ENCODE results near the gene ZNF804B.

ZNF804B gene

DNA sequence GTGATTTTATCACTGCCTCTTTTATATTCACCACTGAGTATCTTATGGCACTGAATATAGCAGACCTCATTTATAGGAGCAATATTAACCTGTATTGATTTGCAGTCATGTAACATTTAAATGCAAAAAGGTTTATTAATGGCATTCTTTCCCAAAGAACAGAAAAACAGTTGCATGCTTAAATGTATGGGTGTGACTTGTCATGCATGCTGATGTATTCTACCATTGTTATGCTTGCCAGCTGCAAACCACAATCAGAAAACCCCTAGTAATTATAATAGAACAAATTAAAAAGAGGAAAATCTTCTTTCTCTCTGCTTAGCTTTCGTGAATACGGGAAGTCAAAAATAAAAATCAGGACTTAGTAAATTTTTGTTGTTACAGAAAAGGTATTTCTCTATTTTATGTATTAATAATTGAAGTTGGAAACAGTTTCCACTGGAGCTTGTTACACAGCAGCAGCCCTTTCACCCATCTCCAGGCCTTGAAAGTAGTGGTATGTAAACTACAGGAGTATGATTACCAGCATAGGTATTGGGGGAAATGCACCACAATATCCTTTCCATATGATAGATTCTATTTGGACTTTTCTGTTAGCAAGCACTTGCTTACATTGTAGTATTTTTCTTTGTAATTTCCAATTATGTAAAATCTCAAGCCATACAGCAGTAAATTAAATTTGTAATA is 183.5 kb downstream of the ZNF804B start:
- H3K4me3 ChIP-seq (ENCODE audit: low read depth, low read length) = no peak overlapping the region
- no peak for DNase-seq (ENCODE audit: low read depth)

DNA sequence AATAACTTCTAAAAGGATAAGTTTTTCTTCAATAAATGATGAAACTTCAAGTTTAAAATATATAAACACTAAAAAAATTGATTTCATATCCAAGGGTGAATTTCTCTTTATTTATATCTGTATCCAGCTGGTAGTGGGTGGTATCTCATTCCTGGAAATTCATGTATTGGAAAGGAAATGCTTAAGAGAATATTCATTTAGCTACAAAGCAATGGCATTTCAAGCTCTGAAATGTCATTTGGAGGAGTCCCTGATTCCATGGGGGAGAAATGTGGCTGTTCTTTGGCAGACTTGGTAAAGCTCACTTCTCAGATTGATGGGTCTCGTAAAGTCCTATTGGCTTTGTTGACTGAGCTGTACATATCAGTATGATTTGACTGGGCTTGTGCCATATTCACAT is 192.3 kb downstream of the ZNF804B start:
- H3K4me3 ChIP-seq (ENCODE audit: low read depth, low read length) = no peak overlapping the region
- no peak for DNase-seq (ENCODE audit: low read depth)

GRCh38 chr7:88964418-88964817 is 204.9 kb downstream of the ZNF804B start:
- H3K4me3 ChIP-seq (ENCODE audit: low read depth, low read length) = no peak overlapping the region
- no peak for DNase-seq (ENCODE audit: low read depth)

DNA sequence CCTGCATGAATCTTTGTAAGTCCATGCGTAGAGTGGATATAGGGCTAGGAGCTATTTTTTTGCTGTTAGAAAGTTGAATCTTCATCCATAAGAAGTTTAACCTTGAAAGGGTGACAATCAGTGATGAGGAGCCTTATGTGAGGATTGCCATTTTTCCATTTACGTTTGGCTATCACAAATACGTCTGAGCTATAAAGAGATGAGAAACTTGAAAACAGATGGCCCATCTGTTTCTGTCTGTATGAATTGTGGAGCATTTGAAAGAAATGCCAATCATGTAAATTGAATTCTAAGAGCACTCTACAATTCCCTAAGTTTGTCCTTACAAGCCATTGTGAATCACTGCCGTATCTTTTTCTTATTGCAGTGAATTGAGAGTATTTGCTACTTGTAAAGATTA is 205.9 kb downstream of the ZNF804B start:
- H3K4me3 ChIP-seq (ENCODE audit: low read depth, low read length) = no peak overlapping the region
- no peak for DNase-seq (ENCODE audit: low read depth)

DNA sequence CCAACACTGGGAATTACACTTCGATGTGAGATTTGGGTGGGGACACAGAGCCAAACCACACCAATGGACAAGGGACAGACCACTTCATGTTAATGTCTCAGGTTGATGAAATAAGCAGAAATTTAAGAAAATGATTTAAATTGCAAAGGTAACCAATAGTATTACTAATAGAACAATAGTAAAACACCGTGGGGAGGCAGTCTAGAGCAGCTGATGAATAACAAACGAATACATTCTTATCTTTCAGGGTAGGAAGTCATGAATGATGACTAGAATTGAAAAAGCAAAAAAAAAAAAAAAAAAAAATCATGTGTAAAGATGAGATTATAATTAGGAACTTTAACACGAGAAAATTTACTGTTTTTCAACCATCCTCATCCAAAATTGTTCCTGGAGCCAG is 207.9 kb downstream of the ZNF804B start:
- no peak overlapping the region for H3K4me3 ChIP-seq (ENCODE audit: low read depth, low read length)
- no peak for DNase-seq (ENCODE audit: low read depth)

DNA sequence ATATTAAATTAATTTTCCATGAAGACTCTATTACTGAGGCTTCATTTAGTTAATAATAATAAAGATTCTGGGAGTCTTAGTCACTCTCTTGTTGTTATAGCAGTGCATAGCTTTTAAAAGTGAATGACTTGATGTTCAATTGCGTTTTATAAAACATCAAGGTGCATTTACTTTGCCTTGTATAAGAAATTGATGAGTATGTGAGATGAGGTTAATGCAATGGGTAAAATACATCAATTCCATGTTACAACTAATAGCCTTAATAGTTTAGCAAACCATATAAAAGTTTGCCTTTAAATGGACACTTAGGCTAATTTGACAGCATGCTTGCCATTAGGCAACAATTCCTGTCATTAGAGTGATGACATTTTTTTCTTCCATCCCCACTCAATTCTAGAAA is 209.7 kb downstream of the ZNF804B start:
- no peak overlapping the region for H3K4me3 ChIP-seq (ENCODE audit: low read depth, low read length)
- no peak for DNase-seq (ENCODE audit: low read depth)

GRCh38 chr7:88985295-88985694 is 225.8 kb downstream of the ZNF804B start:
- DNase-seq (ENCODE audit: low read depth) = no peak
- no peak overlapping the region for H3K4me3 ChIP-seq (ENCODE audit: low read depth, low read length)

GRCh38 chr7:89001306-89001705 is 241.8 kb downstream of the ZNF804B start:
- no peak overlapping the region for H3K4me3 ChIP-seq (ENCODE audit: low read depth, low read length)
- DNase-seq (ENCODE audit: low read depth) = no peak

DNA sequence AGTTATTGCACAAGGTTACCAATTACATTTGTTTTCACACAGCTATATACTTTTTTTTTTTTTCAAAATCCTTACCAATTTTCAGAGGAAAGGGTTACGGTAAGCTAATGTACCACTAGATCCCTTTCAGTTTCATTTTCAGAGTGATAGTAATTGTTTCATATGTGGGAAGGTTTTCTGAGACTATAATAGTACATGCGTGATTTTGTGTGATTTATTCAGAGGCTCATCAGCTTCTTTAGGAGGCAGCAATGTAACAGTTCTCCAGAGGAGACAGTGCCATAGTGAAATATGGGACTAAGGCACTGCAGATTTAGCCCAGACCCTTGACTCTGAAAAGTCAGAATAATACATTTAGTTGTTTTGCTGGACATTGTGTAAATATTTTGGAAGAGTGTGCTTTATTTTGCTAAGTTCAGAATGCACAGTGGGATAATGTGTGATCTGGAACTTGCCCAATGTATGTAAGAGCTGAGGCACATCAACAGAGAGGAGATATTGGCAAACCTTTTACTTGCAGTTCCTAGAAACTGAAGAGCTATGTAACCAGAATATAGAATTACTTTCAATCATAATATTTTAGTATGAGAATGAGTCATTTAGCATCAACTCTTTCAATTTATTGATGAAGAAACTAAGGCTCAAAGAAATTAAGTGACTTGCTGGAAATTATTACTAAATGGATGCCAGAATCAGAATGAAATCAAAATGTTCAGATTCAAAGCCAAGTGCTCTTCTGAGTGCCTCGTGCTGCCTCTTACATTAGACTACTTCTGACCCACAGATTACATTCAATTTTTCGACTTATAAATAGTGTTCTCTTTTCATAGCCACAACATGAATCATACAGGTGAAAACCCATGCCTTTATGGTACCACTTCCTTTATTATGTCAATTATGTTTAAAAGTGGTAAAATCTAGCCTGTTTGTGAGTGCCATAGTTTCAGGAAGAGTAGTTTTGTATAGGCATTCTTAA is 243.8 kb downstream of the ZNF804B start:
- H3K4me3 ChIP-seq (ENCODE audit: low read depth, low read length) = no peak overlapping the region
- no peak for DNase-seq (ENCODE audit: low read depth)

DNA sequence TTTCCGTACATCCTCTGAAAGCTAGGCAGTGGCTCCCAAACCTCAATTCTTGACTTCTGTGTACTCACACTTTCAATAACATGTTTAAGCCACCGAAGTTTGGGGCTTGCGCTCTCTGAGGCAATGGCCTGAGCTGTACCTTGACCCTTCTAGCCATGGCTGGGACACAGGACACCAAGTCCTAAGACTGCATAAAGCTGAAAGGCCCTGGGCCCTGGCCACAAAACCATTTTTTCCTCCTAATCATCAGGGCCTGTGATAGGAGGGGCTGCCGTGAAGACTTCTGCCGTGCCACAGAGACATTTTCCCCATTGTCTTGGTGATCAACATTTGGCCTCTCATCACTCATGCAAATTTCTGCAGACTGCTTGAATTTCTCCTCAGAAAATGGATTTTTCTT is 252.5 kb downstream of the ZNF804B start:
- no peak overlapping the region for H3K4me3 ChIP-seq (ENCODE audit: low read depth, low read length)
- DNase-seq (ENCODE audit: low read depth) = no peak

DNA sequence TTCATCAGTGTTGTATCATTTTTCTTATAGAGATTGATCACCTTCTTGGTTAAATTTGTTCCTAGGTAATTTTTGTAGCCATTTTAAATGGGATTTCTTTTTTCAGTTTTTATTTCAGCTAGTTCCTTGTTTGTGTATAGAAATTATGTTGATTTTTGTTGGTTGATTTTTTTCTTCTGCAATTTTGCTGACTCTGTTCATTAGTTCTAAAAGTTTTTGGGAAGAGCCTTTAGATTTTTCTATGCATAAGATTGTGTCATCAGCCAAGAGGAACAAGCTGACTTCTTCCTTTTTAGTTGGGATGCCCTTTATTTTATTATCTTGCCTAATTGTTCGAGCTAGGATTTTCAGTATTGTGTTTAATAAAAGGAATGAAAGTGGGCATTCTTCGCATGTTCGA is 258.2 kb downstream of the ZNF804B start:
- no peak overlapping the region for H3K4me3 ChIP-seq (ENCODE audit: low read depth, low read length)
- no peak for DNase-seq (ENCODE audit: low read depth)

- no peak overlapping the region for H3K4me3 ChIP-seq (ENCODE audit: low read depth, low read length)
- DNase-seq (ENCODE audit: low read depth) = no peak
These were observed 262.2 kb downstream of the ZNF804B start for GRCh38 chr7:89021741-89022140.

- DNase-seq (ENCODE audit: low read depth) = no peak
These were observed 263.7 kb downstream of the ZNF804B start for GRCh38 chr7:89023206-89023605.

DNA sequence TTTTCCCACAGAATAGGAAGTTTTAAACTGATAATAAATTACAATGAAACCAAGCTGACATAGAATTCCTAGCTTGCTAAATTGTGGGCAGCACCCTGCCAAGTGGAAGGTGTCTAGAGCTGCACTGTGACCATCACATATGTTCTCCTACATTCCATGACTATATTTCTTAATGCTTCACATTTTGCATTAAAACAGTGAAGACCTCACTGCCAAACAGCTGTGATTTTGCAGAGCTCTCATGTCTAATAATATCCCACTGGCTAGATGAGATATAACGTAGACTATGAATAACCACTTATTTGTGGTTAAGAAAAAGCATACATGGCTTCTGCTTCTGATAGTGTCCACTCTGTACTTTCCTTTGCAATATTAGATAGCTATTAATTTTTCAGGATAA is 264.4 kb downstream of the ZNF804B start:
- no peak overlapping the region for H3K4me3 ChIP-seq (ENCODE audit: low read depth, low read length)
- peak; percentile 3 for DNase-seq (ENCODE audit: low read depth)

More at GRCh38 chr7:89023206-89023605, 263.7 kb downstream of the ZNF804B start:
- H3K4me3 ChIP-seq (ENCODE audit: low read depth, low read length) = no peak overlapping the region

DNA sequence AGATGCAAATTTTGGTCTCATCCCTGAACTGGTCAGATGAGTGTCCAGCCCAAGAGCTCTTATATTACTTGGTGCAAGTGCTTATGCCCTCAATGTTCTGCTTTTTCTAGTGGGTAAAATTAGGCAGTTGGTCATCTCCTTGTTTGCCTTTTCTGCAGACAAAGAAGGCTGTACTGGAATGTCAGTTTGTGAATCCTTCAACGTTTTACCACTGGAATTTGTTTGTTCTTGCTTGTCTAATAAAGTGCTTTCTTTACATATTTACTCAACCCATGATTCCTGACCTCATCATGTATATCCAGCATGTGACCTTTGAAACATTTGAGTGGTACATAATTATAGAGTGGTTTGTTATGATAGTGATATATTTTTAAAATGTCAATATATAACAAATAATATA is 268.3 kb downstream of the ZNF804B start:
- DNase-seq (ENCODE audit: low read depth) = no peak
- H3K4me3 ChIP-seq (ENCODE audit: low read depth, low read length) = no peak overlapping the region

DNA sequence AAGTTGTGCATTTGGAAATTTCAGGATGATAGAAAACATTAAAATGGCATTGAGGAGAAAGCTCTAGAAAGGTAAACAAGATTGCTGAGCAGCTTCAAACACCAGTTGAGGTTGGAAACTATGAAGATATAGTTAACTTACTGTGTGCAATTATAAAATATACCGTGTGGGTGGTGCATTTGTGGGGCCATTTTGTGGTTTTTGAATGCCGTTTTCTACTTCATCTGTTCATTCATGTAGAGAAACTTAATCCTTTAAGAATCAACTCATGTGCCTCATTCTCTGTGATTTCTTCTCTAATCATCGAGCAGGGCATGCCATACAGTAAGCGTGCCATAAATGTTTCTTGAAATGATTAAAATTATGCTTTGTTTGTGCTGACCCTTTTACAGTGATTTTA is 268.8 kb downstream of the ZNF804B start:
- no peak for DNase-seq (ENCODE audit: low read depth)
- no peak overlapping the region for H3K4me3 ChIP-seq (ENCODE audit: low read depth, low read length)

GRCh38 chr7:89029864-89030263 is 270.4 kb downstream of the ZNF804B start:
- DNase-seq (ENCODE audit: low read depth) = no peak
- no peak overlapping the region for H3K4me3 ChIP-seq (ENCODE audit: low read depth, low read length)

DNA sequence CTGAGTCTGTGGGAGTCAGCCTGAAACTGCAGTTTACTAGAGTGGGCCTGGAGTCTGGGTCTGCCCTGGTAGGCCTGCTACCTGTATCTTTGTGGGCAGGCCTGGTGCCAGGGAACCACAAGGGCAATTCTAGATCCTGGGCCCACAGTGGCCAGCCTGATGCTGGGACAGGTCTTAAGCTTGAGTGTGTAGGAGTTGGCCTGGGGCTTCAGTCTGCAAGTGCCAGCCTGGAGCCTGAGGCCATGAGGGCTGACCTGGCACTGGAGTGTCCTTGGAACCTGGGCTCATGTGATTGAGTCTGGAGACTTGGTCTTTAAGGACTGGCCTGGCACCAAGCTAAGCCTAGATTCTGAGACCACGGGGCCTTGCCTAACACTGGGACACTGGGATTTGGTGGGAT is 281.7 kb downstream of the ZNF804B start:
- DNase-seq (ENCODE audit: low read depth) = no peak
- H3K4me3 ChIP-seq (ENCODE audit: low read depth, low read length) = no peak overlapping the region

GRCh38 chr7:89042940-89043339 is 283.4 kb downstream of the ZNF804B start:
- no peak for DNase-seq (ENCODE audit: low read depth)
- no peak overlapping the region for H3K4me3 ChIP-seq (ENCODE audit: low read depth, low read length)

- DNase-seq (ENCODE audit: low read depth) = no peak
These were observed 289.5 kb downstream of the ZNF804B start for GRCh38 chr7:89049043-89049442.

DNA sequence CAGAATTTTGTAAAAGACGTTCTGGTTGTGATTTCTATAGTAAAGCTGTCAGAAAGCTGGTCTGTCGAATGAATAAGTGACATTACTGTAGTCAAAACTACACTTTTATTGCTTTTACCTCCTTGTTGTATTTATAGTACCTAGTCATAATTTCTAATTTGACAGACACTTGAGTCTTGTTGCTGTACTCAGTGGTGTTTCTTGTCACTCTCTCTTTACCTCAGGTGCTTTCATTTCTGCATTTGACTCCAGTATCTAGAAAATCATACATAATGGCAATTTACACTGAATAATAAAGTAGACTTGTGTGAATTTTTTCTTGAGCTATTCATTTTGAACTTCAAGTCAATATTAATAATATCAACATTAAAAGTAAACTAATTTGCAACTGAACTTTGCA is 293.6 kb downstream of the ZNF804B start:
- H3K4me3 ChIP-seq (ENCODE audit: low read depth, low read length) = no peak overlapping the region
- no peak for DNase-seq (ENCODE audit: low read depth)

More at GRCh38 chr7:89049043-89049442, 289.5 kb downstream of the ZNF804B start:
- H3K4me3 ChIP-seq (ENCODE audit: low read depth, low read length) = no peak overlapping the region

All from skeletal muscle cell (primary cell).